ENCODE data around the gene ALDOC.

The ALDOC gene

DNA sequence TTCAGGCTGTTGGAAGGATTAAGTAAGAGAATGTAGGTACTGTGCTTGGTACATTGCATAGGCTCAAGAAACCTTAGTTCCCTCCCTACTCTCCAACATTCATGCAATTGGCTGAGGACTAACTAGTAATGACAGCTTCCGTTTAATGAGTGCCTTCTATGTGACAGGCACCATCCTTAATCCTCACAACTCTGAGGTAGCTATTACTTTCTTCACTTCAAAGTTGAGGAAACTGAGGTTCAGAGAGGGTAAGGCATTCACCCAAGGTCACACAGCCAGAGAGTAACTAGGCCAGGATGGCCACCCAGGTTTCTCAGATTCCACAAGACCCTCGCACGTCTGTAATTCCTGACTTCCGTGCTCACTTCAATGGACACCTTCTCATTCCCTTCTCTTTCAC lies 46.4 kb downstream of the ALDOC start:
- DNase-seq, result no peak

- no peak for DNase-seq
Measured at GRCh38 chr17:28529013-28529400, 47.7 kb downstream of the ALDOC start.

- DNase-seq, result no peak
Measured at GRCh38 chr17:28528327-28529012, 48.2 kb downstream of the ALDOC start.

- no peak for DNase-seq
Measured at GRCh38 chr17:28527859-28528258, 48.8 kb downstream of the ALDOC start.

DNA sequence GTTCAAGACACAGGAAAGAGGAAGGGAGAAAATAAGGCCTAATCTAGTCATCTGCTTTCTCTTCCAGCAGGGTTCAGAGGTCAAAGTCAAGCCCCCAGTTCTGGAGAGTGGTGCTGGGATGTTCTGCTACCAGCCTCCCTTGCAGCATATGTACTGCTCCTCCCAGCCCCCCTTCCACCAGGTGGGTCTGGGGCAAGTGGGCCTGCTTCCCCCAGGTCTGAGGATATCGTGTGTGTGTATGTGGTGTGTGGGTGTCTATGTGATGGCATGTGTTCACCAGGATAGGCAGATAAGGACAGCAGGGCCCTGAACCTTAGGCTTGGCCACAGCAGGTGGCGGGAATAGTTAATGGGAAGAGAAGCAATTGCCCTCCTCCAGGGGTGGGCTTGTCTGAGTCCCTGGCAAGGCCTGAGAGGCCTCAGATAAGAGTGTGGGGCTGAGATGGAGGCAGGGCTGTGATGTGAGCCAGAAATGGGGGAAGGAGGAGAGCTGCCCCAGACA lies 49.5 kb downstream of the ALDOC start:
- no peak for DNase-seq

- no peak for DNase-seq
Measured at GRCh38 chr17:28526381-28526780, 50.3 kb downstream of the ALDOC start.

GRCh38 chr17:28524476-28525424 lies 51.9 kb downstream of the ALDOC start:
- DNase-seq, result no peak

GRCh38 chr17:28523876-28524275 lies 52.8 kb downstream of the ALDOC start:
- DNase-seq, result no peak

- no peak for DNase-seq
Measured at GRCh38 chr17:28523186-28523585, 53.5 kb downstream of the ALDOC start.

Measured in NCI-H774 (cell line).